HEK293 (cell line): ENCODE results near the gene DDX18.

Experiments
- CTCF ChIA-PET: fragments of 350-600 bp; formaldehyde crosslinking; extraction: SDS; loops from one replicate; lab custom pipeline; 2021; ENCODE audit warnings: antibody characterized with exemption; lab: Yijun Ruan, JAX
- POLR2A ChIA-PET: fragments of 300-600 bp; formaldehyde crosslinking; extraction: SDS; loops from one replicate; lab custom pipeline; 2020; ENCODE audit warnings: antibody characterized with exemption, inconsistent platforms; lab: Yijun Ruan, JAX
- H3K27ac ChIP-seq: fragments of 200-500 bp; sonication (Bioruptor generic); 2 replicates; pipeline ENCODE4 v1.5.1; 2014; ENCODE audit warnings: low read depth, low read length, control low read depth, inconsistent platforms; ENCODE audit errors: extremely low read depth
- H3K36me3 ChIP-seq, 2 experiments: fragments of 200-500 bp in 1 of 2; sonication (Bioruptor generic) in 1 of 2; 1 replicate in 1 of 2; 2 replicates in 1 of 2; pipeline ENCODE4 v1.5.1; 2014 to 2017; ENCODE audit warnings: inconsistent platforms in 2 of 2, low read length in 2 of 2; ENCODE audit not compliant: control insufficient read depth in 2 of 2, insufficient read depth in 1 of 2
- H3K4me1 ChIP-seq: fragments of 200-500 bp; sonication (Bioruptor generic); 2 replicates; pipeline ENCODE4 v1.5.1; 2014; ENCODE audit warnings: mild to moderate bottlenecking, low read length, inconsistent platforms; ENCODE audit not compliant: control insufficient read depth, insufficient read depth
- H3K4me3 ChIP-seq: 2 replicates; pipeline ENCODE4 v1.5.1; 2011; ENCODE audit warnings: low read depth, mild to moderate bottlenecking, control low read depth, low read length, moderate library complexity
- H3K9me3 ChIP-seq: fragments of 200-500 bp; sonication (Bioruptor generic); 2 replicates; pipeline ENCODE4 v1.5.1; 2014; ENCODE audit warnings: low read depth, low read length, inconsistent platforms; ENCODE audit not compliant: control insufficient read depth, insufficient read depth
- CTCF ChIP-seq: fragments of 450-650 bp; formaldehyde crosslinking; IDR thresholded peaks from 2 replicates; pipeline ENCODE4 v1.5.1; 2016; ENCODE audit warnings: missing biosample characterization, missing genetic modification characterization
- KLF1 ChIP-seq: fragments of 450-650 bp; formaldehyde crosslinking; IDR thresholded peaks from 2 replicates; pipeline ENCODE4 v1.5.1; 2016; ENCODE audit warnings: missing biosample characterization, missing genetic modification characterization
- MEIS1 ChIP-seq: sonication (generic); formaldehyde crosslinking; IDR thresholded peaks from 2 replicates; pipeline ENCODE4 v1.8.1; 2022; ENCODE audit warnings: missing genetic modification reagents, mild to moderate bottlenecking, borderline replicate concordance
- OSR2 ChIP-seq: fragments of 450-650 bp; formaldehyde crosslinking; IDR thresholded peaks from 2 replicates; pipeline ENCODE4 v1.5.1; 2016; ENCODE audit warnings: missing biosample characterization, missing genetic modification characterization
- PATZ1 ChIP-seq: fragments of 450-650 bp; formaldehyde crosslinking; IDR thresholded peaks from 2 replicates; pipeline ENCODE4 v1.5.1; 2016; ENCODE audit warnings: missing biosample characterization, missing genetic modification characterization
- RBAK ChIP-seq: fragments of 450-650 bp; formaldehyde crosslinking; IDR thresholded peaks from 2 replicates; pipeline ENCODE4 v1.5.1; 2016; ENCODE audit warnings: missing biosample characterization, missing genetic modification characterization
- ZFP3 ChIP-seq: fragments of 450-650 bp; formaldehyde crosslinking; IDR thresholded peaks from 2 replicates; pipeline ENCODE4 v1.5.1; 2016; ENCODE audit warnings: low read depth, missing biosample characterization, missing genetic modification characterization
- ZNF121 ChIP-seq: fragments of 450-650 bp; formaldehyde crosslinking; IDR thresholded peaks from 2 replicates; pipeline ENCODE4 v1.5.1; 2016; ENCODE audit warnings: missing biosample characterization, missing genetic modification characterization
- ZNF155 ChIP-seq: fragments of 450-650 bp; formaldehyde crosslinking; IDR thresholded peaks from 2 replicates; pipeline ENCODE4 v1.5.1; 2016; ENCODE audit warnings: missing biosample characterization, missing genetic modification characterization
- ZNF184 ChIP-seq: fragments of 450-650 bp; IDR thresholded peaks from 2 replicates; pipeline ENCODE4 v1.5.1; 2018; ENCODE audit warnings: missing biosample characterization, mild to moderate bottlenecking, missing genetic modification characterization
- ZNF24 ChIP-seq: fragments of 450-650 bp; formaldehyde crosslinking; IDR thresholded peaks from 2 replicates; pipeline ENCODE4 v1.5.1; 2016; ENCODE audit warnings: missing biosample characterization, missing genetic modification characterization
- ZNF274 ChIP-seq, 2 experiments: fragments of 200-500 bp in 1 of 2; fragments of 450-650 bp in 1 of 2; sonication (Bioruptor generic) in 1 of 2; formaldehyde crosslinking in 1 of 2; IDR thresholded peaks; 2 replicates each; pipeline versions ENCODE4 v1.5.1 to v1.6.1; 2014 to 2016; ENCODE audit warnings: borderline replicate concordance in 1 of 2, inconsistent platforms in 1 of 2, low read length in 1 of 2, missing biosample characterization in 1 of 2, missing genetic modification characterization in 1 of 2
- ZNF280D ChIP-seq: fragments of 450-650 bp; formaldehyde crosslinking; IDR thresholded peaks from 2 replicates; pipeline ENCODE4 v1.5.1; 2016; ENCODE audit warnings: missing biosample characterization, missing genetic modification characterization
- ZNF654 ChIP-seq: fragments of 450-650 bp; formaldehyde crosslinking; IDR thresholded peaks from 2 replicates; pipeline ENCODE4 v1.5.1; 2016; ENCODE audit warnings: low read depth, missing biosample characterization, missing genetic modification characterization
- ZNF707 ChIP-seq: fragments of 450-650 bp; formaldehyde crosslinking; IDR thresholded peaks from 2 replicates; pipeline ENCODE4 v1.5.1; 2016; ENCODE audit warnings: missing biosample characterization, missing genetic modification characterization
- ZNF777 ChIP-seq: fragments of 450-650 bp; formaldehyde crosslinking; IDR thresholded peaks from 2 replicates; pipeline ENCODE4 v1.5.1; 2017; ENCODE audit warnings: missing biosample characterization, missing genetic modification characterization, borderline replicate concordance
- ZSCAN23 ChIP-seq: fragments of 450-650 bp; formaldehyde crosslinking; IDR thresholded peaks from 2 replicates; pipeline ENCODE4 v1.5.1; 2016; ENCODE audit warnings: missing biosample characterization, missing genetic modification characterization
- TF ChIP-seq, protein P1 (sequence below): fragments of 450-650 bp; formaldehyde crosslinking; IDR thresholded peaks from 2 replicates; pipeline ENCODE4 v1.5.1; 2016; ENCODE audit warnings: missing biosample characterization, missing genetic modification characterization, borderline replicate concordance
- TF ChIP-seq, protein P2 (sequence below): fragments of 450-650 bp; formaldehyde crosslinking; IDR thresholded peaks from 2 replicates; pipeline ENCODE4 v1.5.1; 2016; ENCODE audit warnings: missing biosample characterization, missing genetic modification characterization
- TF ChIP-seq, protein P3 (sequence below): sonication (generic); formaldehyde crosslinking; IDR thresholded peaks from 2 replicates; pipeline ENCODE4 v1.8.1; 2022; ENCODE audit warnings: mild to moderate bottlenecking, moderate library complexity, missing genetic modification reagents

Gene DDX18

GRCh38 chr2:117851969-117852368 is 37.5 kb downstream of the DDX18 start (continued):
- TF ChIP-seq, protein P1, sequence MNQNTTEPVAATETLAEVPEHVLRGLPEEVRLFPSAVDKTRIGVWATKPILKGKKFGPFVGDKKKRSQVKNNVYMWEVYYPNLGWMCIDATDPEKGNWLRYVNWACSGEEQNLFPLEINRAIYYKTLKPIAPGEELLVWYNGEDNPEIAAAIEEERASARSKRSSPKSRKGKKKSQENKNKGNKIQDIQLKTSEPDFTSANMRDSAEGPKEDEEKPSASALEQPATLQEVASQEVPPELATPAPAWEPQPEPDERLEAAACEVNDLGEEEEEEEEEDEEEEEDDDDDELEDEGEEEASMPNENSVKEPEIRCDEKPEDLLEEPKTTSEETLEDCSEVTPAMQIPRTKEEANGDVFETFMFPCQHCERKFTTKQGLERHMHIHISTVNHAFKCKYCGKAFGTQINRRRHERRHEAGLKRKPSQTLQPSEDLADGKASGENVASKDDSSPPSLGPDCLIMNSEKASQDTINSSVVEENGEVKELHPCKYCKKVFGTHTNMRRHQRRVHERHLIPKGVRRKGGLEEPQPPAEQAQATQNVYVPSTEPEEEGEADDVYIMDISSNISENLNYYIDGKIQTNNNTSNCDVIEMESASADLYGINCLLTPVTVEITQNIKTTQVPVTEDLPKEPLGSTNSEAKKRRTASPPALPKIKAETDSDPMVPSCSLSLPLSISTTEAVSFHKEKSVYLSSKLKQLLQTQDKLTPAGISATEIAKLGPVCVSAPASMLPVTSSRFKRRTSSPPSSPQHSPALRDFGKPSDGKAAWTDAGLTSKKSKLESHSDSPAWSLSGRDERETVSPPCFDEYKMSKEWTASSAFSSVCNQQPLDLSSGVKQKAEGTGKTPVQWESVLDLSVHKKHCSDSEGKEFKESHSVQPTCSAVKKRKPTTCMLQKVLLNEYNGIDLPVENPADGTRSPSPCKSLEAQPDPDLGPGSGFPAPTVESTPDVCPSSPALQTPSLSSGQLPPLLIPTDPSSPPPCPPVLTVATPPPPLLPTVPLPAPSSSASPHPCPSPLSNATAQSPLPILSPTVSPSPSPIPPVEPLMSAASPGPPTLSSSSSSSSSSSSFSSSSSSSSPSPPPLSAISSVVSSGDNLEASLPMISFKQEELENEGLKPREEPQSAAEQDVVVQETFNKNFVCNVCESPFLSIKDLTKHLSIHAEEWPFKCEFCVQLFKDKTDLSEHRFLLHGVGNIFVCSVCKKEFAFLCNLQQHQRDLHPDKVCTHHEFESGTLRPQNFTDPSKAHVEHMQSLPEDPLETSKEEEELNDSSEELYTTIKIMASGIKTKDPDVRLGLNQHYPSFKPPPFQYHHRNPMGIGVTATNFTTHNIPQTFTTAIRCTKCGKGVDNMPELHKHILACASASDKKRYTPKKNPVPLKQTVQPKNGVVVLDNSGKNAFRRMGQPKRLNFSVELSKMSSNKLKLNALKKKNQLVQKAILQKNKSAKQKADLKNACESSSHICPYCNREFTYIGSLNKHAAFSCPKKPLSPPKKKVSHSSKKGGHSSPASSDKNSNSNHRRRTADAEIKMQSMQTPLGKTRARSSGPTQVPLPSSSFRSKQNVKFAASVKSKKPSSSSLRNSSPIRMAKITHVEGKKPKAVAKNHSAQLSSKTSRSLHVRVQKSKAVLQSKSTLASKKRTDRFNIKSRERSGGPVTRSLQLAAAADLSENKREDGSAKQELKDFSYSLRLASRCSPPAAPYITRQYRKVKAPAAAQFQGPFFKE (tag by site-specific recombination) = no peak
- TF ChIP-seq ZNF777 (tag by site-specific recombination) (no peak), ZNF24 (no peak), CTCF (tag by site-specific recombination) (no peak), ZNF654 (no peak), MEIS1 (CRISPR knock-in tag) (no peak), ZNF121 (tag by site-specific recombination) (no peak)

- ChIA-PET POLR2A (no interaction called here), CTCF (interaction anchor here (2.1 kb wide), 1 partner anchor 39 kb away, joined by 9 read pairs; the partner anchor contains the start of gene DDX18)
- TF ChIP-seq ZNF184 (tag by site-specific recombination) = no peak
- no peak for TF ChIP-seq OSR2 (tag by site-specific recombination)
- no peak for TF ChIP-seq ZNF155 (tag by site-specific recombination)
- TF ChIP-seq ZFP3 = no peak
- TF ChIP-seq RBAK = no peak
- TF ChIP-seq ZNF274 (IDR thresholded peaks at IDR 0.05; ENCODE audit: low read length) = no peak
- TF ChIP-seq ZNF274 (tag by site-specific recombination; IDR thresholded peaks at IDR 0.05; ENCODE audit: borderline replicate concordance) = no peak
- no peak for TF ChIP-seq PATZ1 (tag by site-specific recombination)
- TF ChIP-seq, protein P2, sequence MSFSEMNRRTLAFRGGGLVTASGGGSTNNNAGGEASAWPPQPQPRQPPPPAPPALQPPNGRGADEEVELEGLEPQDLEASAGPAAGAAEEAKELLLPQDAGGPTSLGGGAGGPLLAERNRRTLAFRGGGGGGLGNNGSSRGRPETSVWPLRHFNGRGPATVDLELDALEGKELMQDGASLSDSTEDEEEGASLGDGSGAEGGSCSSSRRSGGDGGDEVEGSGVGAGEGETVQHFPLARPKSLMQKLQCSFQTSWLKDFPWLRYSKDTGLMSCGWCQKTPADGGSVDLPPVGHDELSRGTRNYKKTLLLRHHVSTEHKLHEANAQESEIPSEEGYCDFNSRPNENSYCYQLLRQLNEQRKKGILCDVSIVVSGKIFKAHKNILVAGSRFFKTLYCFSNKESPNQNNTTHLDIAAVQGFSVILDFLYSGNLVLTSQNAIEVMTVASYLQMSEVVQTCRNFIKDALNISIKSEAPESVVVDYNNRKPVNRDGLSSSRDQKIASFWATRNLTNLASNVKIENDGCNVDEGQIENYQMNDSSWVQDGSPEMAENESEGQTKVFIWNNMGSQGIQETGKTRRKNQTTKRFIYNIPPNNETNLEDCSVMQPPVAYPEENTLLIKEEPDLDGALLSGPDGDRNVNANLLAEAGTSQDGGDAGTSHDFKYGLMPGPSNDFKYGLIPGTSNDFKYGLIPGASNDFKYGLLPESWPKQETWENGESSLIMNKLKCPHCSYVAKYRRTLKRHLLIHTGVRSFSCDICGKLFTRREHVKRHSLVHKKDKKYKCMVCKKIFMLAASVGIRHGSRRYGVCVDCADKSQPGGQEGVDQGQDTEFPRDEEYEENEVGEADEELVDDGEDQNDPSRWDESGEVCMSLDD = no peak
- TF ChIP-seq, protein P3, sequence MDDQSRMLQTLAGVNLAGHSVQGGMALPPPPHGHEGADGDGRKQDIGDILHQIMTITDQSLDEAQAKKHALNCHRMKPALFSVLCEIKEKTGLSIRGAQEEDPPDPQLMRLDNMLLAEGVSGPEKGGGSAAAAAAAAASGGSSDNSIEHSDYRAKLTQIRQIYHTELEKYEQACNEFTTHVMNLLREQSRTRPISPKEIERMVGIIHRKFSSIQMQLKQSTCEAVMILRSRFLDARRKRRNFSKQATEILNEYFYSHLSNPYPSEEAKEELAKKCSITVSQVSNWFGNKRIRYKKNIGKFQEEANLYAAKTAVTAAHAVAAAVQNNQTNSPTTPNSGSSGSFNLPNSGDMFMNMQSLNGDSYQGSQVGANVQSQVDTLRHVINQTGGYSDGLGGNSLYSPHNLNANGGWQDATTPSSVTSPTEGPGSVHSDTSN (CRISPR knock-in tag) = no peak
- TF ChIP-seq ZNF707 (tag by site-specific recombination) = no peak
- TF ChIP-seq KLF1 (tag by site-specific recombination) = no peak
- no peak for TF ChIP-seq ZSCAN23
- TF ChIP-seq ZNF280D (tag by site-specific recombination) = no peak
- no peaks in the 10 kb centered on the region for H3K36me3 ChIP-seq
- H3K9me3 ChIP-seq = no peaks in the 10 kb centered on the region
- no peak overlapping the region for H3K27ac ChIP-seq
- H3K4me1 ChIP-seq = peaks cover 4% of the 10 kb centered on the region; the same call in 1 of the 2 replicates
- no peak overlapping the region for H3K4me3 ChIP-seq
Observed at GRCh38 chr2:117853316-117853715, 38.8 kb downstream of the DDX18 start.
